HepG2 (cell line): Measurements from ENCODE around the gene CACNG5. TPM values are rescaled to one million over a fixed set of nuclear protein-coding genes. Genes with fewer than 3 reads are reported as not detected.

ENCODE experiments used
- ATAC-seq: fragments of 200-7000 bp; cut with Tn5 transposase; 3 replicates; pipeline ENCODE4 v1.9.1; 2020; ENCODE audit warnings: mild to moderate bottlenecking, moderate library complexity
- BruUV-seq: library from RNA; stranded (reverse); fragments of 400-500 nt; replicated peaks from 2 replicates; lab custom pipeline; 2021; lab: Mats Ljungman, UMichigan
- CTCF ChIA-PET: fragments of 300-600 bp; formaldehyde crosslinking; extraction: SDS; loops from one replicate; lab custom pipeline; 2021; ENCODE audit warnings: low total read pairs, inconsistent platforms, low intra/inter-chr PET ratio; lab: Yijun Ruan, JAX
- POLR2A ChIA-PET: fragments of 350-600 bp; sonication (Branson Sonifier 250); formaldehyde crosslinking; loops from one replicate; lab custom pipeline; 2020; ENCODE audit warnings: antibody characterized with exemption, inconsistent platforms; lab: Yijun Ruan, JAX
- DNase-seq: peaks from one replicate; pipeline ENCODE4 v3.0.0-alpha.2; 2015; ENCODE audit warnings: low spot score
- FAIRE-seq: peaks from 3 replicates; lab custom pipeline; 2011; peaks lifted over from hg19 to GRCh38; lab: Jason Lieb, UNC
- H2AFZ ChIP-seq: one replicate; pipeline ENCODE4 v1.6.1; 2011; ENCODE audit warnings: low read length, inconsistent platforms
- H3K27ac ChIP-seq: fragments of 300-600 bp; 3 replicates; pipeline ENCODE4 v1.8.0; 2011; ENCODE audit warnings: mixed run types, mild to moderate bottlenecking, mixed read lengths, low read length, inconsistent platforms; ENCODE audit not compliant: insufficient read depth; ENCODE audit errors: extremely low read length
- H3K27me3 ChIP-seq, 2 experiments: fragments of 200-600 bp in 1 of 2; 2 replicates in 1 of 2; 3 replicates in 1 of 2; pipeline versions ENCODE4 v1.6.0 to v1.8.0; 2011; ENCODE audit warnings: low read length in 2 of 2, mild to moderate bottlenecking in 2 of 2, moderate library complexity in 2 of 2, inconsistent platforms in 1 of 2; ENCODE audit not compliant: insufficient read depth in 2 of 2, control insufficient read depth in 1 of 2
- H3K36me3 ChIP-seq, 2 experiments: fragments of 200-600 bp in 1 of 2; replicated peaks in 1 of 2; 2 replicates in 1 of 2; 3 replicates in 1 of 2; pipeline versions ENCODE4 v1.5.1 to v1.8.0; 2011; ENCODE audit warnings: low read length in 2 of 2, inconsistent platforms in 1 of 2; ENCODE audit not compliant: insufficient read depth in 2 of 2, control insufficient read depth in 1 of 2
- H3K4me1 ChIP-seq: 2 replicates; pipeline ENCODE4 v1.5.1; 2012; ENCODE audit warnings: low read length, inconsistent platforms; ENCODE audit not compliant: insufficient read depth
- H3K4me2 ChIP-seq: 2 replicates; pipeline ENCODE4 v1.6.0; 2011; ENCODE audit warnings: low read depth, low read length, inconsistent platforms
- H3K4me3 ChIP-seq, 3 experiments: fragments of 200-600 bp in 1 of 3; sonication (generic), shearing (Covaris generic) in 1 of 3; replicated peaks in 1 of 3; 2 replicates each; pipeline ENCODE4 v1.5.1; 2011 to 2016; ENCODE audit warnings: low read length in 3 of 3, inconsistent platforms in 2 of 3, low read depth in 2 of 3, mild to moderate bottlenecking in 2 of 3, control low read depth in 1 of 3, mixed read lengths in 1 of 3; ENCODE audit not compliant: insufficient read depth in 1 of 3
- H3K79me2 ChIP-seq: one replicate; pipeline ENCODE4 v1.6.1; 2011; ENCODE audit warnings: low read length, inconsistent platforms; ENCODE audit not compliant: insufficient read depth
- H3K9ac ChIP-seq: 2 replicates; pipeline ENCODE4 v1.6.0; 2011; ENCODE audit warnings: mild to moderate bottlenecking, low read depth, low read length, inconsistent platforms; ENCODE audit not compliant: insufficient read depth
- H3K9me3 ChIP-seq: 2 replicates; pipeline ENCODE4 v1.5.1; 2012; ENCODE audit warnings: mild to moderate bottlenecking, low read length
- H4K20me1 ChIP-seq: 2 replicates; pipeline ENCODE4 v1.6.0; 2011; ENCODE audit warnings: inconsistent platforms, mild to moderate bottlenecking, low read length, moderate library complexity; ENCODE audit not compliant: insufficient read depth
- ADNP ChIP-seq: sonication (generic); formaldehyde crosslinking; IDR thresholded peaks from 2 replicates; pipeline ENCODE4 v1.4.0; 2020; ENCODE audit warnings: missing genetic modification reagents
- IRX3 ChIP-seq: sonication (generic); formaldehyde crosslinking; IDR thresholded peaks from 2 replicates; pipeline ENCODE4 v1.8.1; 2023; ENCODE audit warnings: mild to moderate bottlenecking, low read depth, missing genetic modification reagents, borderline replicate concordance
- MAFF ChIP-seq: IDR thresholded peaks from 2 replicates; pipeline ENCODE4 v1.6.1; 2011; ENCODE audit warnings: low read depth, low read length, improper control_type of control experiment
- MAFK ChIP-seq, 2 experiments: IDR thresholded peaks in 1 of 2; conservative IDR thresholded peaks in 1 of 2; 2 replicates each; pipeline ENCODE4 v1.6.1; 2011; ENCODE audit warnings: improper control_type of control experiment in 2 of 2, low read length in 2 of 2
- NFE2L2 ChIP-seq: fragments of 150-350 bp; IDR thresholded peaks from 2 replicates; pipeline ENCODE4 v1.6.1; 2014; ENCODE audit warnings: low read length
- NPAS2 ChIP-seq: sonication (generic); formaldehyde crosslinking; IDR thresholded peaks from 2 replicates; pipeline ENCODE4 v1.8.0; 2022; ENCODE audit warnings: mild to moderate bottlenecking, missing genetic modification reagents, borderline replicate concordance
- SMAD9 ChIP-seq: sonication (generic); formaldehyde crosslinking; IDR thresholded peaks from 2 replicates; pipeline ENCODE4 v1.5.1; 2020; ENCODE audit warnings: mild to moderate bottlenecking, missing genetic modification reagents
- ZBTB42 ChIP-seq: sonication (generic); formaldehyde crosslinking; IDR thresholded peaks from 2 replicates; pipeline ENCODE4 v1.5.0; 2020; ENCODE audit warnings: mild to moderate bottlenecking, missing genetic modification reagents
- ZNF432 ChIP-seq: sonication (generic); formaldehyde crosslinking; IDR thresholded peaks from 2 replicates; pipeline ENCODE4 v1.5.0; 2020; ENCODE audit warnings: missing genetic modification reagents, mild to moderate bottlenecking, borderline replicate concordance
- ZNF749 ChIP-seq: sonication (generic); formaldehyde crosslinking; IDR thresholded peaks from 2 replicates; pipeline ENCODE4 v1.8.0; 2022; ENCODE audit warnings: mild to moderate bottlenecking, missing genetic modification reagents, moderate library complexity, borderline replicate concordance
- WGBS: methylation state at CpG from one replicate; pipeline ENCODE4 v1.1.6; 2017; ENCODE audit warnings: low lambda C conversion rate; 5-methylcytosine and 5-hydroxymethylcytosine counted together
- in situ Hi-C: cut with HindIII; loops from 2 replicates; pipeline ENCODE4 v1.10.0; 2017; ENCODE audit warnings: low pct_unique_long_range_greater_than_20kb; ENCODE audit not compliant: extremely low pct_ligation_motif_present
- intact Hi-C: fragments of 100-400 bp; cut with micrococcal nuclease; formaldehyde crosslinking; loops from one replicate; pipeline ENCODE4 v1.10.0; 2022; ENCODE audit not compliant: unreplicated experiment
- polyA plus RNA-seq, 8 experiments: library from polyadenylated mRNA; depleted of rRNA in 3 of 8; stranded (reverse) in 7 of 8; unstranded in 1 of 8; fragments of >200 nt; fragmentation: Illumina TruSeq in 4 of 8; extraction: Trizol in 4 of 8; gene quantifications; 2 replicates each; pipeline versions ENCODE4 v1.2.1 to v1.2.3, GENCODE V29; 2011 to 2016; ENCODE audit warnings: low read depth in 4 of 8, missing spikeins in 1 of 8, mixed read lengths in 1 of 8; ENCODE audit not compliant: insufficient read depth in 1 of 8
- total RNA-seq, 5 experiments: library from RNA; depleted of rRNA; stranded (reverse); fragments of >200 nt; fragmentation: Illumina TruSeq; extraction: Trizol; gene quantifications; 2 replicates each; pipeline ENCODE4 v1.2.3, GENCODE V29; 2016; ENCODE audit warnings: low read depth in 1 of 5
- TF ChIP-seq, protein P1 (sequence below): sonication (generic); formaldehyde crosslinking; IDR thresholded peaks from 2 replicates; pipeline ENCODE4 v1.4.0; 2020; ENCODE audit warnings: missing genetic modification reagents, borderline replicate concordance
- TF ChIP-seq, protein P2 (sequence below): sonication (generic); formaldehyde crosslinking; IDR thresholded peaks from 2 replicates; pipeline ENCODE4 v1.8.1; 2023; ENCODE audit warnings: mild to moderate bottlenecking, missing genetic modification reagents, borderline replicate concordance

CACNG5 gene
- total and polyA plus RNA-seq, 2 of the 13 experiments (the other 11 are each of a cell fraction or from before 2014, with no cell fraction given), result not detected

DNA sequence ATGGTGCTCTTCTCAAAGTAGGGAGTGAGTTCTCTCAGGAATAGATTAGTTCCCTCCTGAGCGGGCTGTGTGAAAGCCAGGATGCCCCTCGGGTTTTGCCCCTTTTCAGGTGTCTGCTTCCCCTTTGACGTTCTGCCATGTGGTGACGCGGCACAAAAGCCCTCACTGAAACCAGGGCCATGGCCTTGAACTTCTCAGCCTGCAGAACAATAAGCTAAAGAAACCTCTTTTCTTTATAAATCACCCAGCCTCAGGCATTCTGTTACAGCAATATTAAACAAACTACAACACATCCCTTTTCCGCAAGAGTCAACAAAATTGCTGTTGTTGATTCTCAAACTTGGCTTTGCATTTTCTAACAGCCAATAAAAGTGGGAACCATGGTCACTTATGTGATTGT is 15.5 kb upstream of the CACNG5 start (continued):
- TF ChIP-seq NPAS2 (CRISPR knock-in tag) (no peak), SMAD9 (CRISPR knock-in tag) (no peak), IRX3 (CRISPR knock-in tag) (no peak), NFE2L2 (no peak), ZNF749 (no peak), ZBTB42 (no peak)
- TF ChIP-seq, protein P1, sequence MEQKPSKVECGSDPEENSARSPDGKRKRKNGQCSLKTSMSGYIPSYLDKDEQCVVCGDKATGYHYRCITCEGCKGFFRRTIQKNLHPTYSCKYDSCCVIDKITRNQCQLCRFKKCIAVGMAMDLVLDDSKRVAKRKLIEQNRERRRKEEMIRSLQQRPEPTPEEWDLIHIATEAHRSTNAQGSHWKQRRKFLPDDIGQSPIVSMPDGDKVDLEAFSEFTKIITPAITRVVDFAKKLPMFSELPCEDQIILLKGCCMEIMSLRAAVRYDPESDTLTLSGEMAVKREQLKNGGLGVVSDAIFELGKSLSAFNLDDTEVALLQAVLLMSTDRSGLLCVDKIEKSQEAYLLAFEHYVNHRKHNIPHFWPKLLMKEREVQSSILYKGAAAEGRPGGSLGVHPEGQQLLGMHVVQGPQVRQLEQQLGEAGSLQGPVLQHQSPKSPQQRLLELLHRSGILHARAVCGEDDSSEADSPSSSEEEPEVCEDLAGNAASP (CRISPR knock-in tag), result no peak
- TF ChIP-seq, protein P2, sequence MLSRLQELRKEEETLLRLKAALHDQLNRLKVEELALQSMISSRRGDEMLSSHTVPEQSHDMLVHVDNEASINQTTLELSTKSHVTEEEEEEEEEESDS (CRISPR knock-in tag), result no peak

DNA sequence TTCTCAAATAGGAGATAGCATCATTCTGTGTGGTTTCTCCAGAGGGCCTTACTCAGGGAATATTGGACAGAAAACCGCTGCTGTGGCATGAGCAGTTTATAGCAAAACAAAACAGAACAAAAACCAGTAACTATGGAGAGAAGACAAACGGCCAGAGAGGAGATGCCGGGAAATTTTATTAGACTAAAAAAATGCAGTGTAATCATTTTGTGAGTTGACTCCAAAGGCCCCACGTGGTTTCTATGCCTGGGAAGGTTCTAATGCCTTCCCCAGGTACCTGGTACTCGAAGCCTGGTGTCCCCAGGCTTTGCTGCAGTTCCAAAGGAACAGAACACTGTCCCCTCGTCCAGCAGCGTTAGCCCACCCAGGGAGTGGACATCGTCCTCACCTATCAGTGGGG is 12.9 kb upstream of the CACNG5 start:
- under 1% methylated on average over 8 of the region's 8 CpGs for WGBS
- H4K20me1 ChIP-seq, result no peaks in the 10 kb centered on the region
- peaks cover 0 to 12% of the 10 kb centered on the region in 2 experiments; a peak in 1 of 5 replicates for H3K27me3 ChIP-seq
- no peak overlapping the region for H2AFZ ChIP-seq
- in situ Hi-C loops (no loop called here), intact Hi-C loops (no loop called here)
- H3K9me3 ChIP-seq, result peaks cover 12% of the 10 kb centered on the region
- no peak overlapping the region for H3K9ac ChIP-seq
- CTCF ChIA-PET, result no interaction called here
- no peak for DNase-seq
- no peak for TF ChIP-seq ADNP (CRISPR knock-in tag)
- TF ChIP-seq MAFK (conservative IDR thresholded peaks at IDR 0.05 in 1 of 2, IDR thresholded peaks at IDR 0.05 in 1 of 2; ENCODE audit: low read length in 2 of 2), result peak; percentile 78 to 91
- peak; percentile 79 for TF ChIP-seq MAFF
- no peak for TF ChIP-seq ZNF432 (CRISPR knock-in tag)
- FAIRE-seq, result no peak
- POLR2A ChIA-PET, result no interaction called here
- H3K27ac ChIP-seq, result no peak overlapping the region
- no peak overlapping the region for H3K4me3 ChIP-seq
- no peaks in the 10 kb centered on the region for H3K79me2 ChIP-seq
- H3K36me3 ChIP-seq, result no peaks in the 10 kb centered on the region
- no peaks in the 10 kb centered on the region for H3K4me1 ChIP-seq
- ATAC-seq, result no peak
- no peak overlapping the region for H3K4me2 ChIP-seq
- BruUV-seq, result no TSS peak
